Adipose tissue (tissue), 3 donors: ENCODE measurements around the gene ST6GALNAC1. TPM values are rescaled to one million over a fixed set of nuclear protein-coding genes. Genes with fewer than 3 reads are reported as not detected.

Source experiments
- H3K27ac ChIP-seq: one replicate; pipeline ENCODE4 v1.5.1; 2013; ENCODE audit warnings: low read depth, low read length
- WGBS, 3 donors: extraction: QIAGEN DNeasy Blood & Tissue Kit; methylation state at CpG; one replicate each; pipeline ENCODE4 v1.1.7; 2013; 5-methylcytosine and 5-hydroxymethylcytosine counted together
- polyA plus RNA-seq, 3 donors: library from polyadenylated mRNA; stranded (reverse); fragments of 200-250 nt; gene quantifications; one replicate each; pipeline ENCODE4 v1.2.3, GENCODE V29; 2013
- donor health status: healthy with polysubstance abuse.
- donor health status: Bipolar disorder and iron deficiency.
- donor health status: healthy.

ST6GALNAC1 gene, protein sequence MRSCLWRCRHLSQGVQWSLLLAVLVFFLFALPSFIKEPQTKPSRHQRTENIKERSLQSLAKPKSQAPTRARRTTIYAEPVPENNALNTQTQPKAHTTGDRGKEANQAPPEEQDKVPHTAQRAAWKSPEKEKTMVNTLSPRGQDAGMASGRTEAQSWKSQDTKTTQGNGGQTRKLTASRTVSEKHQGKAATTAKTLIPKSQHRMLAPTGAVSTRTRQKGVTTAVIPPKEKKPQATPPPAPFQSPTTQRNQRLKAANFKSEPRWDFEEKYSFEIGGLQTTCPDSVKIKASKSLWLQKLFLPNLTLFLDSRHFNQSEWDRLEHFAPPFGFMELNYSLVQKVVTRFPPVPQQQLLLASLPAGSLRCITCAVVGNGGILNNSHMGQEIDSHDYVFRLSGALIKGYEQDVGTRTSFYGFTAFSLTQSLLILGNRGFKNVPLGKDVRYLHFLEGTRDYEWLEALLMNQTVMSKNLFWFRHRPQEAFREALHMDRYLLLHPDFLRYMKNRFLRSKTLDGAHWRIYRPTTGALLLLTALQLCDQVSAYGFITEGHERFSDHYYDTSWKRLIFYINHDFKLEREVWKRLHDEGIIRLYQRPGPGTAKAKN
- polyA plus RNA-seq = 1 to 10 TPM in 2 of 3 donors, under 1 TPM in 1; 0.41 to 7.0 (median 2.2) TPM

DNA sequence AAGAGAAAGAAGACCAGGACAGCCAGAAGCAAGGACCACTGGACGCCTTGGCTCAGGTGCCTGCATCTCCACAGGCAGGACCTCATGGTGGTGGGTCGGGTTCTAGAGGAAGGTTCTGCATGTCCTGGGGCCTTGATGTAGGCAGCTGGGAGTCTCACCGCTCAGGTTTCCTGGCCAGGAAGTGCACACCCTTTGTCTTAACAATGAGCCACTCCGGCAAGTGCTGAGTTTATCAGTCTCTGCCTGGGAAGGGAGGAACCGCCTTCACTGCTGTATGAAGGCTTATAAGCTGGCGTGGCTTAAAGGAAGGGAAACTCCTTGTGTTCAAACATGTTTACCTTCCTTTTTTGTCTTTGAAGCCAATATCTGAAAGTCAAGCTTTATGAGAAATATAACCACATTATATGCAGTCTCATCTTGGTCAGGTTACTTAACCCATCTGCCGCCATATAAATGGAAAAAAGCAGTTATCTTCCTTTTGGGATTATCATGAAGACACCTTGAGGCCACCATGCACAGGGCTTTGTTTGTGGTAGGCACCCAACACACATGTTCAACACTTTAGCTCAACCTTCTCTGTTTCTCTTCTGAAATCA lies at the start of gene ST6GALNAC1:
Gene ST6GALNAC1 (minus strand): TSS at position 205 of the 596 bp plus-strand sequence. CDS start 119 bp downstream, at position 86.
- no peak within 1 kb of the TSS for H3K27ac ChIP-seq
- 57 to 86% (median 60%) methylated on average over 7 of the region's 7 CpGs for WGBS, 3 donors

DNA sequence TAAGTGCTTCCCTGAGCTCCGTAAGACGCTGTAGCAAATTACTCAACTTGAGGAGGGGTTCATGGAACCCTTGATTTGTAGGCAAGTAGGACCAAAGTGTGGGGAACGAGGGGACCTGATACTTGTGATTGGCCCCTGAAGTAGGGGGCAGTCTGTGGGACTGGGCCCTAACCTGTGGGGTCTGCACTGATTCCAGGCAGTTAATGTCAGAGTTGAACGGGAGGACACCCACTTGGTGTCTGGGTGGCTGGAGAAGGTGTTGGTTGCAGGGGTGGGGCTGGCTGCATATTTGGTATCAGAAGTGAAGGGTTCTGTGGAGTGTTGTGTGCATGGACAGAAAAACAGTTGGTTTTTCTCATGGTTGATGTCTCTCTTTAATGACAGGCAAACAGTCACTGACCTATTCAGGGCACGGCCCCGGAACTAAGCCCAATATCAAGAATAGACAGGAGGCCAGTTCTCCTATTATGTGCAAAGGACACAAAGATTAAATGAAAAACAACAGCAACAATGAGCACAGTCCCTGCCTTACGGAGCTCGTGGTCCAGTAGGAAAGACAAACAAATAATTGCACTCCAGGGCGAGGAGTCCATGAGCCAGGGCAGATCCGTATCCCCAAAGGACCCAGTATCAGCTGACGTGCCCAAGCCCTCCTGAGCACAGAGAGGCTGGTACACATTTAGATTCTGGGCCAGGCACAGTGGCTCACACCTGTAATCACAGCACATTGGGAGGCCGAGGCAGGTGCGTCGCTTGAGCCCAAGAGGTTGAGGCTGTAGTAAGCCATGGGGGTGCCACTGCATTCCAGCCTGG lies 48.0 kb upstream of the ST6GALNAC1 start:
- H3K27ac ChIP-seq = no peak overlapping the region
- WGBS, 3 donors = 90 to 93% (median 92%) methylated on average over 14 of the region's 14 CpGs

GRCh38 chr17:76690596-76691280 lies 47.2 kb upstream of the ST6GALNAC1 start:
- peak overlapping the region; percentile 16 for H3K27ac ChIP-seq
- WGBS, 3 donors = 89 to 91% (median 91%) methylated on average over 13 of the region's 13 CpGs

DNA sequence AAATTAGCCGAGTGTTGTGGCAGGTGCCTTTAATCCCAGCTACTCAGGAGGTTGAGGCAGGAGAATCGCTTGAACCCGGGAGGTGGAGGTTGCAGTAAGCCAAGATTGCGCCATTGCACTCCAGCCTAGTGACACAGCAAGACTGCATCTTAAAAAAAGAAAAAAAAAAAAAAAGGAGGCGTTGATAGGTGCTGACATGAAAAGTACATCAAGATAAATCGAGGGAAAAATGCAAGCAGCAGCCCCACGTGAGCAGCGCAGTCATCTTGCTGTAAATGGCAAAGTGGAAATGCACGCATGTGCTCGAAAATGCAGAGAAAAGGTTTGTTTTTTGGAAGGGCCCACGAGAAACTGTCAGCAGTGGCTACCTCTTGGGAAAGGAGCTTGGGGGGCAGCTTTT lies 46.3 kb upstream of the ST6GALNAC1 start:
- WGBS, 3 donors = 84 to 96% (median 85%) methylated on average over 11 of the region's 11 CpGs
- H3K27ac ChIP-seq = no peak overlapping the region

DNA sequence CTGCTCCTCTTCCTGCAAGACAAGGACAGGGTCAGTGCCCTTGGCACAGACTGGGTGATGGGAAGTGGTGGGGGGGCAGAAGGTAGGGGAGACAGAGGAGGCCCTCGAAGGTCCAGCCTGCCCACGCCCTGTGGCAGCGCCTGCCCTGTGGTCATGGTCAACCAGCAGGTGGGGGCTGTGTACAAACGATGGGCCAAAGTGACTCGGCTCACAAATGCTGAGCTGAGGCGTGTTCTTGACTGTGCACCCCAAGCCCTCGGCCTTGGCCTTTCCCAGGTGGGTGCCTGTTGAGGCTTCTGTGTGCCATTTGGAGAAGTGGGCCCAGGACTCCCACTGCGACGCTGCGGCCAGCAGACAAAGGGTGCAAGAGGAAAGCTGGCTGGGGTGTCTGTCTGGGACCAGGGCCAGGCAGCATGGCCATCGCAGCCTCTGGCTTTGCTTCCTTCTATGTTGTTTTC lies 44.6 kb upstream of the ST6GALNAC1 start:
- 56 to 69% (median 61%) methylated on average over 10 to 11 of the region's 11 CpGs for WGBS, 3 donors
- H3K27ac ChIP-seq = peak overlapping the region; percentile 44

GRCh38 chr17:76687298-76688164 lies 44.0 kb upstream of the ST6GALNAC1 start:
- 54 to 80% (median 57%) methylated on average over 23 to 26 of the region's 26 CpGs for WGBS, 3 donors
- peak overlapping the region; percentile 44 for H3K27ac ChIP-seq

DNA sequence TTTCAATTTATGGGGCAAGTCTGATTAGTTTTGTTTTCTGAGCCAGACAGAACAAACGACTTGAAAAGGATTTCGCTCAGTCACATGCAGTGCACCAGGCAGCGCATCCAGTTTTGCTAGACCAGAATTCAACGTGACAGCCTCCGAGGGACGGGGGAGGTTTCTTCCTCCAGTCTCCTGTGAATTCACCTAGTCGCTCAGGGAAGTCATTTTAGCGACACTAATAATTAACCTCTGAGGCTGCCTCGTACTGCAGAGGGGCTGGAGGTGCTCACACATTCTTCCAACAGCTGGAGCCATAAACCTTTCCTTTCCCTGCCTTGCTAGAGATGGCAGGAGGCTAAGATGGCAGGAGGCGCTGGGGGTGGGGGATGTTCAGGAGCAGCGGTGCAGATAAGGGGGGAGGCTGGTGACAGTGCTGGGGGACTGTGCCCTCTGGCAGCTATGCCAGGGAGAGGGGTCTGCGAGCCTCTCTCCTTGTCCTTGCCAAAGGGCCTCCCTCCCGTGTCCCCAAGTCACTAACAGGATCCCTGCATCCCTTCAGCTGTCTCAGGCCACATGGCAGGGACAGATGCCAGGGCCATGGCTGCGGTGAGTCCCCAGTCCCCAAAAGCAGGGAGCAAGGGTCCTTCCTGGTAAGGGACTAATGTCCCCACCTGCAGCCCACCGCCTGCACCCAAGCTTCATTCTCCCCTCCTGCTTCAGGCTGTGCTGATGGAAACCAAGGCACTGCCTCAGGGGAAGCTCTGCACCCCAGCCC lies 43.2 kb upstream of the ST6GALNAC1 start:
- WGBS, 3 donors = 70 to 80% (median 74%) methylated on average over 15 of the region's 15 CpGs
- no peak overlapping the region for H3K27ac ChIP-seq

GRCh38 chr17:76685846-76686245 lies 42.3 kb upstream of the ST6GALNAC1 start:
- WGBS, 3 donors = 74 to 84% (median 79%) methylated on average over 8 of the region's 8 CpGs
- H3K27ac ChIP-seq = no peak overlapping the region

DNA sequence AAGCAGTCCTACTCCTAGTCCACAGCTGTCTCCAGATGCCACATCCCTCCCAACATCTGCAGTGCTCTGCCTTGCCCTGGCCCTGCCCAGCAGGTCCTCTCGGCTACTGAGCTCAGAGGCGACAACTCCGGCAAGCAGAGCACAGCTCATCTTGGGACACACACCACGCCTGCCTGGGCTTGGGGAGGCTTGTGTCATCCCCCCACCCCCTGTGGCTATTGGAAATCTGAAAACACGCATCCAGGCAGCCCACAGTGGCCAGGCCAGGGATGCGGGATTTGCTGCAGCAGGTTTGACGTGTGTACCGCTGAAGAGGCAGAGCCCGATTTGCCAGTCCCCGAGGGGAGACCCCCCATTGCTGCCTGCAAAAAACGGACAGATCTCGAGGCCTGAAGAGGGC lies 41.8 kb upstream of the ST6GALNAC1 start:
- H3K27ac ChIP-seq = no peak overlapping the region
- 82 to 87% (median 87%) methylated on average over 12 of the region's 12 CpGs for WGBS, 3 donors

GRCh38 chr17:76684756-76685155 lies 41.2 kb upstream of the ST6GALNAC1 start:
- H3K27ac ChIP-seq = no peak overlapping the region
- WGBS, 3 donors = 81 to 91% (median 88%) methylated on average over 7 of the region's 7 CpGs

DNA sequence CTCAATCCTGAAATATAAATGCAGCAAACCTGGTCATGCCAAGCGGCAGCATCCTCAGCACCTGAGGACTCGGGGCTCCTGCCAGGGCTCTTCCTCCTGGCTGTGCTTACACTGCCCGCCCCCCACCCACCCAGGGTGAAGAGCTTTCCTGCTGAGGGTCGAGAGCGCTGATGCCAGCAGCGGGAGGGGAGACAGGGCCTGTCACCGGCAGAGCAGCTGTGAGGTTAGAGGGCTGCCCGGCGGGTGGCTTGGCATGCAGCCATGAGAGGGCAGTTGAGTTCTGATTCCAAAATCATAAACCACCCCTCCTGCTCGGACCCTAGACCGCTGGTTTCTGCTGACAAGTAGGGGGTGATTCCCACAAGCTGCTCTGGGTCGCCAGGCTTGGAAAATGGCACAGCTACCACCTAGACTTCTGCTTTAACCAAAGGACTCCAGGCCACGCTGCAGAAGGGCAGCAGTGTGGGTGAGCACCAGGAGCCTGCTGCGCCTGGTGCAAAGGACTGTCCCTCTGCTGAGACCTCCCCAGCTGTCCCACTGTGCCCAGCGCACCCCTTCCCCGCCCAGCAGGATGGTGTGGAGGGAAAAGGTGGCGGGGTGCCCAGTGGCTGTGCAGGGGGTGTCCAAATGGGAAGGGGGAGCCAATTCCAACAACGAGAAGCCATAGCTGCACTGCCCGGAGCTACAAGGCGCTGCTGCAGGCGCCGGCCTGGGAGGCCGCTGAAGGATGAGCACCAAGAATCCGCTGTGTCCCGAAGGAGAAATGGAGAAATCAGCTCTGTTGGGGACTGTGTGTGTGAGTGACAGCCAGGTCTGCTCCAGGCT lies 40.6 kb upstream of the ST6GALNAC1 start:
- 84 to 90% (median 86%) methylated on average over 25 of the region's 25 CpGs for WGBS, 3 donors
- H3K27ac ChIP-seq = no peak overlapping the region

DNA sequence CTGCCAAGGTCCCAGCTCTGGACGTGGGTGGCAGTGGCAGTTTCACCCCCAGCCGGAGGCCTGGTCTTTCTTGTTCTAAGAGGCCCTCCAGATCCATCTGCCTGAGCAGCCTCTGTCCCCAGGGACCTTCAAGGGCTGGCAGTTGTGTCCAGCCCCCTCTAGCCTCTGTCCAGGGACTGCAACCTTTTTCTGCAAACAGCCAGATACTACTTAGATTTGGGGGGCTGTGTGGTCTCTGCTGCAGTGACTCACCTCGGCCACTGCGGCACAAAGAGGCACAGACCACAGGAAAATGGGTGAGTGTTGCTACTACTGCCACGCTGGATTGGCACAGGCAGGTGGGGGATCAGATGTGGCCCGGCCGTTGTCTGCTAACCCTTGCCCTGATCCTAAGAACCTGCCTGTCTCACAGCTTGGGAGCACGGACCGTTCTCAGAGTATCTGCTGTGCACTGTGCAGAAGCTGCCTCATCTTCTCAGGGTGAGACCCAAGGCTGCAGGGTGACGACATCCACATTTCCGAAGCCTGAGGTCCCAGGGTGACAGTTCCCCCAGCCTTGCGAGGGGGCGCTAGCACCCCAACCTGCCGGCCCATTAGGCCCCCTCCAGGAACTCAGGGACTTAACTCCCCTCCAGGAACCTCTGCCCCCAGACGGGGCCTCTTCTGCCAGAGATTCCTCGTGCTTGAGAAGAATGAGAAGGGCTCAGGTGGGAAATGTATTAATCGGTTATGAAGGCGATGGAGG lies 39.6 kb upstream of the ST6GALNAC1 start:
- H3K27ac ChIP-seq = no peak overlapping the region

GRCh38 chr17:76682296-76682695 lies 38.7 kb upstream of the ST6GALNAC1 start:
- H3K27ac ChIP-seq = no peak overlapping the region

More for the DNA sequence above, 39.6 kb upstream of the ST6GALNAC1 start:
- WGBS, 3 donors = 74 to 81% (median 77%) methylated on average over 18 of the region's 18 CpGs

DNA sequence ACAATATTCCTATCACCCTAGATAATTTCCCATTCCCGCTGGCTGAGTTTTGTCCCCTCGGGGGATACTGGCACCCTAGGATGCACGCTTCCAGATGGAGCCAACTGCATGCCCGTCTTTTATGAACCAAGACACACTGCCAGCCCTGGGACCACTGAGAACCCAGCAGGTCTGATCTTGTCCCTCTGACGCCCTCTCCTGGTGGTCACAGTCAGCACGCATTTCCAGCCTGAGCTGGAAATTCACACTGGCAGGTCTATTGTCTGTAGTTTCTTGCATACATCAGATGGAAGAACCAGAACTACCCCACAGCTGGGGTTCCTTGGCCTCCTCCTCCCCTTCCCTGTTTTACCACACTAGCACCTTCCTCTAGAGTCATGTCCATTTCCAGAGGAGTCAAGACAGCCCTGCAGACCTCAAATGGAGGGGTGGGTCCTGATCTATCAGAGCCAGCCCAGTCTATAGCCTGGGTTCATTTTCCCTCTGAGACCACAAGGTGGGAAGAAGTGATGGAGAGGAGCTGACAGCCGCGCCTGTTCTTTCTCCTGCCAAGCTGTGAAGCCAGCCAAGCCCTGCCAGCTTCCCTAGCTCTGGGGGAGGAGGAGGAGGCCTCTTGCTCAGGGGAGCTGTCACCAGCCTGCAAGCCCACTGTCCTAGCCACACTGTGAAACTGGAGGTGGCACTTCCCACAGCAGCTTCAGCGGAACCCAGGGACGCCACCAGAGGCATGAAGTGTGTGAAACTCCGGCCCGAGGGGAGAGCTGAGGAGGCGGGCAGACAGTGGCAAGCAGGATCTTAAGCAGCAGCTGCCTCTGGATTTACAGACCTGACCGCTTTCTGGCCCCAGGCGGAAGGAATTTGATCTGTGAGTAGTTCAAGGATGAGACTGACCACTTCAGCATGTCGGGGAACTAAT lies 37.9 kb upstream of the ST6GALNAC1 start:
- H3K27ac ChIP-seq = no peak overlapping the region
- WGBS, 3 donors = 60 to 69% (median 65%) methylated on average over 16 of the region's 16 CpGs

More at GRCh38 chr17:76682296-76682695, 38.7 kb upstream of the ST6GALNAC1 start:
- 53 to 81% (median 66%) methylated on average over 12 of the region's 12 CpGs for WGBS, 3 donors
